ENCODE data around the gene KLHL40. TPM values are rescaled to one million over a fixed set of nuclear protein-coding genes. Genes with fewer than 3 reads are reported as not detected.

KLHL40 gene
- total RNA-seq, 4 donors from 2014 or later = 0.27 TPM; not detected in 3

DNA sequence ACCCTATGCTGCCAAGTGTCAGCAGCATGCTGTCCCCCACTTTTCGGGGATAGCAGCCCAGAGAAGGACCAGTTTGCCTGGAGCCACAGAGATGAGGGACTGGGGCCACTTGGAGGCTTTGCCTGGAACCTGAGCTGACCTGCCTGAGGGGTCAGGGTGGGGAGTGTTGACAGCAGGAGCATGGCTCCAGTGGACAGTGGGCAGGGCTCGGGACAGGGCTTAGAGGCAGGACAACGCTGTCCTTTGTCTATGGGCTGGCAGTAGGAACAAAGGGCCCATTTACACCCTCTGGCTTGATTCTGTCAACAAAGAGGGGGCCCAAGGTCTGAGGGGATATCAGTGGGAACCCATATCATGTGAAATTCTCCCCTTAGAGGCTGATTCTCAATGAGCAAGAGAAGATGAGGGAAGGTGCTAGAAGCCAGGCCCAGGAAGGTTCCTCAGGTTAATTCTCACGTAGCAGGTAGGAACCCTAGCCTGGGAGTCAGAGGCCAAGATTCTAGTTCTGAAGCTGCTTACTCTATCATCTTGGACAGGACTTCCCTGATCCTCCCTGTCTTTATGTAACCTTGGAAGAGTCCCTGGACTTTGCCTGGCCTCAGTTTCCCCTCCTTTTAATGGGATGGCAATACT is 47.0 kb downstream of the KLHL40 start:
- no peaks in the 10 kb centered on the region for H3K9me3 ChIP-seq
- in situ Hi-C loops (cut with MboI; ENCODE audit: low pct_ligation_motif_present in 1 of 4, low pct_unique_long_range_greater_than_20kb in 1 of 4, low sequenced_read_pairs in 3 of 4) = no loop called here
- no peaks in the 10 kb centered on the region for H3K27me3 ChIP-seq
- no peaks in the 10 kb centered on the region for H3K36me3 ChIP-seq
- TF ChIP-seq, protein P1, sequence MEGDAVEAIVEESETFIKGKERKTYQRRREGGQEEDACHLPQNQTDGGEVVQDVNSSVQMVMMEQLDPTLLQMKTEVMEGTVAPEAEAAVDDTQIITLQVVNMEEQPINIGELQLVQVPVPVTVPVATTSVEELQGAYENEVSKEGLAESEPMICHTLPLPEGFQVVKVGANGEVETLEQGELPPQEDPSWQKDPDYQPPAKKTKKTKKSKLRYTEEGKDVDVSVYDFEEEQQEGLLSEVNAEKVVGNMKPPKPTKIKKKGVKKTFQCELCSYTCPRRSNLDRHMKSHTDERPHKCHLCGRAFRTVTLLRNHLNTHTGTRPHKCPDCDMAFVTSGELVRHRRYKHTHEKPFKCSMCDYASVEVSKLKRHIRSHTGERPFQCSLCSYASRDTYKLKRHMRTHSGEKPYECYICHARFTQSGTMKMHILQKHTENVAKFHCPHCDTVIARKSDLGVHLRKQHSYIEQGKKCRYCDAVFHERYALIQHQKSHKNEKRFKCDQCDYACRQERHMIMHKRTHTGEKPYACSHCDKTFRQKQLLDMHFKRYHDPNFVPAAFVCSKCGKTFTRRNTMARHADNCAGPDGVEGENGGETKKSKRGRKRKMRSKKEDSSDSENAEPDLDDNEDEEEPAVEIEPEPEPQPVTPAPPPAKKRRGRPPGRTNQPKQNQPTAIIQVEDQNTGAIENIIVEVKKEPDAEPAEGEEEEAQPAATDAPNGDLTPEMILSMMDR (IDR thresholded peaks at IDR 0.05) = no peak
- no peak for TF ChIP-seq POLR2A (IDR thresholded peaks at IDR 0.05)
- TF ChIP-seq EP300 (IDR thresholded peaks at IDR 0.05; ENCODE audit: low read depth) = no peak
- no peak for TF ChIP-seq POLR2AphosphoS5 (IDR thresholded peaks at IDR 0.05)
- no peak for DNase-seq
- intact Hi-C loops (cut with DNase I; ENCODE audit: low total_unique reads) = no loop called here
- H3K4me1 ChIP-seq = peaks cover 0 to 5% (median 0%) of the 10 kb centered on the region in 4 donors
- 81% methylated on average over 4 of the region's 4 CpGs; no CpG with 5 or more reads in 1 of the 2 donors for WGBS, 2 donors (ENCODE audit: low coverage in 1 of 2)
- H3K27ac ChIP-seq = no peak overlapping the region
- no peak overlapping the region for H3K4me3 ChIP-seq

DNA sequence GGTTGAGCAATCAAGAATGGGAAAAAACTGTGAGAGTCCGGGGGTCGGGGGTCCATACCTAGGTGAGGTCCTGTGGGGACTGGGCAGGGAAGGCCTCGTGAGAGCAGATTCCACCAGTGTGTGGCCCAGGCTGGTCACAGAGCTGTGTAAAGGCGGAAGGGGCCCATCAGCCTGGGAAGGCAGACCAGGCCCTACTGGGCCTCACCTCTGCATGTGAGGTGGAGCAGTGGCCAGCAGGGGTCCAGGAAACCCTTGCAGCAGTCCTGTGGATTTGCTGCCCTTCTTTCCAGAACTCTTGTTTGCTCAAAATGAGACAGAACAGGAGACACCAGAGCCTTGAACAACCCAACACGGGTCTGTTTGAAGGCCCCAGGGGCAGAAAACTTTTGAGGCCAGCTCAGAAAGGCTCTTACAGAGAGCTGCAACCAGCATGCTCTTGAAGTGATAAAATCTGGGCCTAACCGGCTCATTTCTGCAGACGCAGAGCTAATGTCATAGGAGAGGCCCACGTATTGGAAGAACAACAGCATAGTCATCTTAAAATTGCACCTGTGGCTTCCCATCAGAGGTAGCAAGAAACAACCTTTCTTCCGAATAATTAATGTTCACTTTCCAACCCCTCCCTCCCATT is 47.6 kb downstream of the KLHL40 start:
- Histone ChIP-seq H3K27me3 (no peaks in the 10 kb centered on the region), H3K4me1 (peaks cover 0 to 3% (median 0%) of the 10 kb centered on the region in 4 donors), H3K36me3 (no peaks in the 10 kb centered on the region), H3K4me3 (no peak overlapping the region), H3K9me3 (no peaks in the 10 kb centered on the region), H3K27ac (no peak overlapping the region)
- in situ Hi-C loops (cut with MboI; ENCODE audit: low pct_ligation_motif_present in 1 of 4, low pct_unique_long_range_greater_than_20kb in 1 of 4, low sequenced_read_pairs in 3 of 4) = no loop called here
- 87 to 93% methylated on average over 4 to 9 of the region's 9 CpGs for WGBS, 2 donors (ENCODE audit: low coverage in 1 of 2)
- intact Hi-C loops (cut with DNase I; ENCODE audit: low total_unique reads) = no loop called here
- no peak for DNase-seq
- TF ChIP-seq POLR2AphosphoS5 (IDR thresholded peaks at IDR 0.05) (no peak), EP300 (IDR thresholded peaks at IDR 0.05; ENCODE audit: low read depth) (no peak), POLR2A (IDR thresholded peaks at IDR 0.05) (no peak)
- TF ChIP-seq, protein P1 (IDR thresholded peaks at IDR 0.05) = no peak

DNA sequence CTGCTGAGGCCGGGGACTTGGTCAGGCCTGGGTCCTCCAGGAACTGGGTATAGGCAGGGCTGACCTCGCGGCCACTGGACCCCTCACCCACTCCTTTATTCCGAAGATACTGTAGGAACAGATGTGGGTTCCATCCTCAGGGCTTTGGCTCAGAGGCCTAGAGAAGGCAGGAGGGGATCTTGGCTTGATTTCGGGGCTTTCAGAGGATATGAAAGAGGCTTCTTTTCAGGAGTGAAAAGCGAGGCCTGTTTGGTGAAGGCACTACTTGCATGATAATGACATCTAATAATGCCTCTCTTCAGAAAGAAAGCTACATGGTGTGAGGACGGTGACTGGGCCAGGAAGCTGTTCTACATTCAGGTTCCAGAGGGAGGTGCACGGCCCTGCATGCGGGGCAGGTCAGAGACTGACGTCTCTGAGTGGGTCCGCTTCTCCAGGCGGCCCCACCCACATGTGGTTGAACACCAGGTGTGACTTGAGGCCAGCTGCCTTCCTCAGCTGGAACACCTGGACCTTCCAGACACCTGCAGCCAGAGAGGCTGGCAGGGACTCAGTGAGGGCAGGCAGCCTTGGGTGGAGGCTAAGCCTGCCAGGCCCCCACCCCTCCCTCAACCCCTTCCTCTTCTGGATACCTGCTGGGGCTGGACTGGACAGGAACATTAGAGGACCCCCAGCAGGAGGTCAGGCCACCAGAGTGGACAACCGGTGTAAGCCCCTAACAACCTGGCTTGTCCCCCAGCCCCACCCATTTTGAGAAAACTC is 48.3 kb downstream of the KLHL40 start:
- H3K9me3 ChIP-seq = no peaks in the 10 kb centered on the region
- no peak overlapping the region for H3K27ac ChIP-seq
- H3K27me3 ChIP-seq = no peaks in the 10 kb centered on the region
- H3K4me1 ChIP-seq = no peaks in the 10 kb centered on the region
- H3K36me3 ChIP-seq = no peaks in the 10 kb centered on the region
- H3K4me3 ChIP-seq = no peak overlapping the region
- in situ Hi-C loops (cut with MboI; ENCODE audit: low pct_ligation_motif_present in 1 of 4, low pct_unique_long_range_greater_than_20kb in 1 of 4, low sequenced_read_pairs in 3 of 4) = no loop called here
- no peak for DNase-seq
- intact Hi-C loops (cut with DNase I; ENCODE audit: low total_unique reads) = no loop called here
- TF ChIP-seq EP300 (IDR thresholded peaks at IDR 0.05; ENCODE audit: low read depth) (no peak), POLR2AphosphoS5 (IDR thresholded peaks at IDR 0.05) (no peak), POLR2A (IDR thresholded peaks at IDR 0.05) (no peak)
- TF ChIP-seq, protein P1 (IDR thresholded peaks at IDR 0.05) = no peak
- WGBS, 2 donors (ENCODE audit: low coverage in 1 of 2) = 67 to 85% methylated on average over 4 to 13 of the region's 13 CpGs

DNA sequence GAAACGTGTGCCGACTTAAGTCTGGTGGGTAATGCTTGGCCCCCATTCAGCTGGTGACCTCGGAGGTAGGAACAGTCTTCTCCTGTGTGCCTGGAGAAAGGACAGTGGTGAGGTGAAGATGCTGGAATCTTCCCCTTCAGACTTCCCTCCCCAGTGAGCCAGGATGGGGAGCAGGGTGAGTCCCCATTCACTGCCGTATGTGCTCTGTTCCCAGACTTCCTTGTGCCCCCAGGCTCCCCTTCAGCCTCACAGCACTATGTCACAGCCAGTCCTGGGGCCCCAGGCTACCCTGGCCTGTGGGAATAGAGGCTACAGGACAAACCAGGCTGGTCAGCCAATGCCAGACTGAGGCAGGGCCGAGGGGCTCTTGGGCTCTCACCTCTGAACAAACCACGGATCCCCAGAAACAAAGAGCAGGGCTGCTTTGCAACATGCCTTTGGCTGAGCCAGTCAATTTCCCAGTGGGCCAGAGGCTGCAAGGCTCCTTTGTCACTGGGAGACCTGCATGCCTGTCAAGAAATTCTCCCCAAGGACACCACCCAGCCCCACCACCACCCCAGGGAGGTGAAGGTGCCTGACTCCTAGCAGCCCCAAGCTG is 49.0 kb downstream of the KLHL40 start:
- no peak overlapping the region for H3K4me3 ChIP-seq
- 81% methylated on average over 6 of the region's 6 CpGs; no CpG with 5 or more reads in 1 of the 2 donors for WGBS, 2 donors (ENCODE audit: low coverage in 1 of 2)
- H3K4me1 ChIP-seq = no peaks in the 10 kb centered on the region
- H3K27me3 ChIP-seq = no peaks in the 10 kb centered on the region
- no peaks in the 10 kb centered on the region for H3K9me3 ChIP-seq
- H3K36me3 ChIP-seq = no peaks in the 10 kb centered on the region
- H3K27ac ChIP-seq = no peak overlapping the region
- intact Hi-C loops (cut with DNase I; ENCODE audit: low total_unique reads) = no loop called here
- in situ Hi-C loops (cut with MboI; ENCODE audit: low pct_ligation_motif_present in 1 of 4, low pct_unique_long_range_greater_than_20kb in 1 of 4, low sequenced_read_pairs in 3 of 4) = no loop called here
- no peak for DNase-seq
- TF ChIP-seq POLR2AphosphoS5 (IDR thresholded peaks at IDR 0.05) = no peak
- TF ChIP-seq, protein P1 (IDR thresholded peaks at IDR 0.05) = no peak
- no peak for TF ChIP-seq EP300 (IDR thresholded peaks at IDR 0.05; ENCODE audit: low read depth)
- TF ChIP-seq POLR2A (IDR thresholded peaks at IDR 0.05) = no peak
